Trophoblast cell (in vitro differentiated cells and primary cell): ENCODE measurements around the gene CTU2.

Experiments used
- DNase-seq, 2 donors: peaks; one replicate each; pipeline ENCODE4 v3.0.0-alpha.2; 2016
- H2AFZ ChIP-seq: 2 replicates; pipeline ENCODE4 v1.6.1; 2013; ENCODE audit warnings: low read length, moderate library complexity, mild to moderate bottlenecking; ENCODE audit not compliant: insufficient read depth, poor library complexity
- H2AK5ac ChIP-seq: 2 replicates; pipeline ENCODE4 v1.6.1; 2013; ENCODE audit warnings: mild to moderate bottlenecking, low read length
- H2BK120ac ChIP-seq: 2 replicates; pipeline ENCODE4 v1.6.1; 2013; ENCODE audit warnings: low read length, mild to moderate bottlenecking, moderate library complexity; ENCODE audit not compliant: insufficient read depth, poor library complexity
- H2BK12ac ChIP-seq: 2 replicates; pipeline ENCODE4 v1.6.1; 2013; ENCODE audit warnings: mild to moderate bottlenecking, low read length, moderate library complexity
- H2BK5ac ChIP-seq: 2 replicates; pipeline ENCODE4 v1.6.1; 2013; ENCODE audit warnings: low read length, low read depth, moderate library complexity, mild to moderate bottlenecking; ENCODE audit not compliant: poor library complexity
- H3K14ac ChIP-seq: 2 replicates; pipeline ENCODE4 v1.6.1; 2013; ENCODE audit warnings: mild to moderate bottlenecking, low read length
- H3K18ac ChIP-seq: 2 replicates; pipeline ENCODE4 v1.6.1; 2013; ENCODE audit warnings: mild to moderate bottlenecking, low read length
- H3K23ac ChIP-seq: 2 replicates; pipeline ENCODE4 v1.6.1; 2013; ENCODE audit warnings: low read length
- H3K27ac ChIP-seq: 2 replicates; pipeline ENCODE4 v1.5.1; 2013; ENCODE audit warnings: low read depth, mild to moderate bottlenecking, inconsistent platforms, low read length, moderate library complexity
- H3K27me3 ChIP-seq: 2 replicates; pipeline ENCODE4 v1.6.1; 2013; ENCODE audit warnings: inconsistent platforms, mild to moderate bottlenecking, low read length, moderate library complexity; ENCODE audit not compliant: insufficient read depth
- H3K36me3 ChIP-seq, 2 experiments: 1 replicate in 1 of 2; 2 replicates in 1 of 2; pipeline ENCODE4 v1.6.1; 2013; ENCODE audit warnings: low read length in 2 of 2, mild to moderate bottlenecking in 2 of 2, moderate library complexity in 1 of 2; ENCODE audit not compliant: insufficient read depth in 2 of 2, control insufficient read depth in 1 of 2
- H3K4ac ChIP-seq: 2 replicates; pipeline ENCODE4 v1.6.1; 2013; ENCODE audit warnings: low read depth, mild to moderate bottlenecking, low read length, moderate library complexity
- H3K4me1 ChIP-seq, 2 experiments: 1 replicate in 1 of 2; 2 replicates in 1 of 2; pipeline ENCODE4 v1.6.1; 2013; ENCODE audit warnings: low read length in 2 of 2, mild to moderate bottlenecking in 2 of 2, moderate library complexity in 1 of 2; ENCODE audit not compliant: insufficient read depth in 2 of 2, control insufficient read depth in 1 of 2
- H3K4me2 ChIP-seq: 2 replicates; pipeline ENCODE4 v1.6.1; 2013; ENCODE audit warnings: inconsistent platforms, mild to moderate bottlenecking, low read length, moderate library complexity
- H3K4me3 ChIP-seq: 2 replicates; pipeline ENCODE4 v1.5.1; 2013; ENCODE audit warnings: mild to moderate bottlenecking, low read depth, low read length, inconsistent platforms
- H3K79me1 ChIP-seq: one replicate; pipeline ENCODE4 v1.6.1; 2013; ENCODE audit warnings: low read length
- H3K79me2 ChIP-seq: 2 replicates; pipeline ENCODE4 v1.6.1; 2013; ENCODE audit warnings: low read length, mild to moderate bottlenecking; ENCODE audit not compliant: control insufficient read depth, insufficient read depth, poor library complexity
- H3K9ac ChIP-seq: 2 replicates; pipeline ENCODE4 v1.6.1; 2013; ENCODE audit warnings: mild to moderate bottlenecking, low read length
- H3K9me3 ChIP-seq: 2 replicates; pipeline ENCODE4 v1.6.1; 2013; ENCODE audit warnings: low read depth, mild to moderate bottlenecking, control low read depth, inconsistent platforms, low read length; ENCODE audit not compliant: insufficient read depth
- H4K12ac ChIP-seq: 2 replicates; pipeline ENCODE4 v1.6.1; 2013; ENCODE audit warnings: low read depth, mild to moderate bottlenecking, low read length, moderate library complexity
- H4K8ac ChIP-seq: 2 replicates; pipeline ENCODE4 v1.6.1; 2013; ENCODE audit warnings: low read depth, mild to moderate bottlenecking, low read length, moderate library complexity
- H4K91ac ChIP-seq: one replicate; pipeline ENCODE4 v1.6.1; 2013; ENCODE audit warnings: low read depth, mild to moderate bottlenecking, low read length, moderate library complexity
- WGBS: extraction: QIAGEN DNeasy Blood & Tissue Kit; methylation state at CpG from one replicate; pipeline ENCODE4 v1.1.7; 2013; ENCODE audit warnings: missing lambda C conversion rate; ENCODE audit not compliant: insufficient read length, insufficient coverage; ENCODE audit errors: extremely low coverage; 5-methylcytosine and 5-hydroxymethylcytosine counted together

The CTU2 gene

GRCh38 chr16:88730632-88731607 lies 24.6 kb downstream of the CTU2 start:
- no peak overlapping the region for H4K8ac ChIP-seq
- H2AK5ac ChIP-seq = no peak overlapping the region
- H3K4ac ChIP-seq = no peak overlapping the region
- H2AFZ ChIP-seq = no peak overlapping the region
- no peak overlapping the region for H2BK5ac ChIP-seq
- H3K9me3 ChIP-seq = peaks cover 2% of the 10 kb centered on the region
- no peak overlapping the region for H2BK12ac ChIP-seq
- no peaks in the 10 kb centered on the region for H3K27me3 ChIP-seq
- no peak overlapping the region for H3K9ac ChIP-seq
- no CpG with 5 or more reads among the region's 34 CpGs for WGBS
- H3K79me2 ChIP-seq = no peaks in the 10 kb centered on the region
- H2BK120ac ChIP-seq = no peak overlapping the region
- H3K27ac ChIP-seq = no peak overlapping the region
- no peak overlapping the region for H3K4me2 ChIP-seq
- H3K4me1 ChIP-seq = peaks cover 0 to 4% of the 10 kb centered on the region in 2 experiments
- no peak overlapping the region for H3K23ac ChIP-seq
- H3K18ac ChIP-seq = no peak overlapping the region
- peaks cover 77 to 79% of the 10 kb centered on the region in 2 experiments for H3K36me3 ChIP-seq
- no peak overlapping the region for H4K12ac ChIP-seq
- no peak overlapping the region for H4K91ac ChIP-seq
- H3K14ac ChIP-seq = no peak overlapping the region
- H3K4me3 ChIP-seq = no peak overlapping the region
- DNase-seq = peak; percentile 87 to 88
- H3K79me1 ChIP-seq = no peaks in the 10 kb centered on the region

GRCh38 chr16:88731699-88732098 lies 25.4 kb downstream of the CTU2 start:
- no peaks in the 10 kb centered on the region for H3K79me1 ChIP-seq
- no peak overlapping the region for H2BK5ac ChIP-seq
- no peak overlapping the region for H2BK12ac ChIP-seq
- H4K12ac ChIP-seq = no peak overlapping the region
- H3K36me3 ChIP-seq = peaks cover 72 to 76% of the 10 kb centered on the region in 2 experiments
- H3K23ac ChIP-seq = no peak overlapping the region
- H4K8ac ChIP-seq = no peak overlapping the region
- no peaks in the 10 kb centered on the region for H3K79me2 ChIP-seq
- WGBS = no CpG with 5 or more reads among the region's 15 CpGs
- H2AK5ac ChIP-seq = no peak overlapping the region
- no peak for DNase-seq
- H3K4me1 ChIP-seq = peaks cover 0 to 4% of the 10 kb centered on the region in 2 experiments
- H3K4ac ChIP-seq = no peak overlapping the region
- no peak overlapping the region for H3K14ac ChIP-seq
- no peak overlapping the region for H2AFZ ChIP-seq
- peaks cover 2% of the 10 kb centered on the region for H3K9me3 ChIP-seq
- H3K4me2 ChIP-seq = no peak overlapping the region
- no peak overlapping the region for H3K9ac ChIP-seq
- peak overlapping the region; percentile 22 for H3K4me3 ChIP-seq
- no peaks in the 10 kb centered on the region for H3K27me3 ChIP-seq
- no peak overlapping the region for H3K27ac ChIP-seq
- no peak overlapping the region for H3K18ac ChIP-seq
- no peak overlapping the region for H2BK120ac ChIP-seq
- H4K91ac ChIP-seq = no peak overlapping the region

- Histone ChIP-seq H3K4me1 (peaks cover 0 to 4% of the 10 kb centered on the region in 2 experiments), H3K4me3 (peak overlapping the region; percentile 22), H2AFZ (no peak overlapping the region), H3K79me2 (no peaks in the 10 kb centered on the region), H4K12ac (no peak overlapping the region), H3K4me2 (no peak overlapping the region), H2BK5ac (no peak overlapping the region), H2BK120ac (no peak overlapping the region), H3K27me3 (no peaks in the 10 kb centered on the region), H3K9me3 (peaks cover 2% of the 10 kb centered on the region), H2BK12ac (no peak overlapping the region), H3K9ac (no peak overlapping the region), H4K8ac (no peak overlapping the region), H2AK5ac (no peak overlapping the region), H3K79me1 (no peaks in the 10 kb centered on the region), H3K4ac (no peak overlapping the region), H3K27ac (no peak overlapping the region), H3K18ac (no peak overlapping the region), H4K91ac (no peak overlapping the region), H3K14ac (no peak overlapping the region), H3K36me3 (peaks cover 68 to 70% of the 10 kb centered on the region in 2 experiments), H3K23ac (no peak overlapping the region)
- no CpG with 5 or more reads among the region's 30 CpGs for WGBS
- DNase-seq = no peak
Measured at GRCh38 chr16:88732172-88732960, 26.1 kb downstream of the CTU2 start.

GRCh38 chr16:88732961-88733294 lies 26.6 kb downstream of the CTU2 start:
- no peak overlapping the region for H2BK5ac ChIP-seq
- H2AK5ac ChIP-seq = no peak overlapping the region
- no peaks in the 10 kb centered on the region for H3K79me1 ChIP-seq
- no CpG with 5 or more reads among the region's 13 CpGs for WGBS
- no peak for DNase-seq
- H2BK120ac ChIP-seq = no peak overlapping the region
- H3K4me2 ChIP-seq = no peak overlapping the region
- H3K4me3 ChIP-seq = no peak overlapping the region
- peaks cover 2% of the 10 kb centered on the region for H3K9me3 ChIP-seq
- H3K4ac ChIP-seq = no peak overlapping the region
- no peak overlapping the region for H3K9ac ChIP-seq
- H3K18ac ChIP-seq = no peak overlapping the region
- H2AFZ ChIP-seq = no peak overlapping the region
- peaks cover 66 to 69% of the 10 kb centered on the region in 2 experiments for H3K36me3 ChIP-seq
- H3K4me1 ChIP-seq = peaks cover 0 to under 1% of the 10 kb centered on the region in 2 experiments
- no peak overlapping the region for H2BK12ac ChIP-seq
- no peaks in the 10 kb centered on the region for H3K79me2 ChIP-seq
- H3K23ac ChIP-seq = no peak overlapping the region
- H4K12ac ChIP-seq = no peak overlapping the region
- H3K14ac ChIP-seq = no peak overlapping the region
- no peak overlapping the region for H3K27ac ChIP-seq
- H4K91ac ChIP-seq = no peak overlapping the region
- no peaks in the 10 kb centered on the region for H3K27me3 ChIP-seq
- H4K8ac ChIP-seq = no peak overlapping the region
